OCI-LY1 (cell line): ENCODE data around the gene MYB.

Experiments used
- EZH2 ChIP-seq: fragments of 200-600 bp; sonication (generic), shearing (Covaris generic); IDR thresholded peaks from 2 replicates; pipeline ENCODE4 v1.8.0; 2017; ENCODE audit warnings: borderline replicate concordance, mixed run types, mild to moderate bottlenecking, antibody characterized with exemption, low read length, moderate library complexity, mixed read lengths
- TF ChIP-seq, protein P1 (sequence below): fragments of 200-600 bp; sonication (generic), shearing (Covaris generic); IDR thresholded peaks from 2 replicates; pipeline ENCODE4 v1.5.1; 2017; ENCODE audit warnings: mild to moderate bottlenecking, antibody characterized with exemption, low read length, moderate library complexity, mixed read lengths

DNA sequence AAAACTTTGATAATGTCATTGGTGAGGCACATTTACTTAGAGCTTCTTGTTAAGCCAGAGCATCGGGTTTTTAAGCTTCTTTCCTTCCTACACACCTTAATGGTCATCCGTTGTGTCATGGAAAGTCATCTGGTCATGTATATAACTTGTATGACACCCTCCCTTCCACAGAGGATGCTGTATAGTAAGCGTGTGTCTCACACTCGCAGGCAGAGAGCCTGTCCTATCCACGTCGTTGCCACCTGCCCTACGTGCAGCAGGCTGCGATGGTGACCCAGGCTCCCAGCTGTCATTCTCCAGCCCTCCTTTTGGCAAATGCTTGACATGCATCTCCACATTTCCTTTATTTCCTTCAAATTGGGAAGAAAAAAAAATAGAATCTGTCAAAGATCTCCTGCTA, 85.6 kb downstream of the MYB start:
- TF ChIP-seq, protein P1, sequence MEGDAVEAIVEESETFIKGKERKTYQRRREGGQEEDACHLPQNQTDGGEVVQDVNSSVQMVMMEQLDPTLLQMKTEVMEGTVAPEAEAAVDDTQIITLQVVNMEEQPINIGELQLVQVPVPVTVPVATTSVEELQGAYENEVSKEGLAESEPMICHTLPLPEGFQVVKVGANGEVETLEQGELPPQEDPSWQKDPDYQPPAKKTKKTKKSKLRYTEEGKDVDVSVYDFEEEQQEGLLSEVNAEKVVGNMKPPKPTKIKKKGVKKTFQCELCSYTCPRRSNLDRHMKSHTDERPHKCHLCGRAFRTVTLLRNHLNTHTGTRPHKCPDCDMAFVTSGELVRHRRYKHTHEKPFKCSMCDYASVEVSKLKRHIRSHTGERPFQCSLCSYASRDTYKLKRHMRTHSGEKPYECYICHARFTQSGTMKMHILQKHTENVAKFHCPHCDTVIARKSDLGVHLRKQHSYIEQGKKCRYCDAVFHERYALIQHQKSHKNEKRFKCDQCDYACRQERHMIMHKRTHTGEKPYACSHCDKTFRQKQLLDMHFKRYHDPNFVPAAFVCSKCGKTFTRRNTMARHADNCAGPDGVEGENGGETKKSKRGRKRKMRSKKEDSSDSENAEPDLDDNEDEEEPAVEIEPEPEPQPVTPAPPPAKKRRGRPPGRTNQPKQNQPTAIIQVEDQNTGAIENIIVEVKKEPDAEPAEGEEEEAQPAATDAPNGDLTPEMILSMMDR = no peak
- TF ChIP-seq EZH2 = no peak
